ENCODE results near the gene HSPA1A. TPM values are rescaled to one million over a fixed set of nuclear protein-coding genes. Genes with fewer than 3 reads are reported as not detected.
A peak's percentile ranks its signal among the peaks of the same experiment; 100 is the strongest.

Gene HSPA1A
- total and polyA plus RNA-seq, 2 experiments from 2014 or later, result 51.2 to 167 TPM

DNA sequence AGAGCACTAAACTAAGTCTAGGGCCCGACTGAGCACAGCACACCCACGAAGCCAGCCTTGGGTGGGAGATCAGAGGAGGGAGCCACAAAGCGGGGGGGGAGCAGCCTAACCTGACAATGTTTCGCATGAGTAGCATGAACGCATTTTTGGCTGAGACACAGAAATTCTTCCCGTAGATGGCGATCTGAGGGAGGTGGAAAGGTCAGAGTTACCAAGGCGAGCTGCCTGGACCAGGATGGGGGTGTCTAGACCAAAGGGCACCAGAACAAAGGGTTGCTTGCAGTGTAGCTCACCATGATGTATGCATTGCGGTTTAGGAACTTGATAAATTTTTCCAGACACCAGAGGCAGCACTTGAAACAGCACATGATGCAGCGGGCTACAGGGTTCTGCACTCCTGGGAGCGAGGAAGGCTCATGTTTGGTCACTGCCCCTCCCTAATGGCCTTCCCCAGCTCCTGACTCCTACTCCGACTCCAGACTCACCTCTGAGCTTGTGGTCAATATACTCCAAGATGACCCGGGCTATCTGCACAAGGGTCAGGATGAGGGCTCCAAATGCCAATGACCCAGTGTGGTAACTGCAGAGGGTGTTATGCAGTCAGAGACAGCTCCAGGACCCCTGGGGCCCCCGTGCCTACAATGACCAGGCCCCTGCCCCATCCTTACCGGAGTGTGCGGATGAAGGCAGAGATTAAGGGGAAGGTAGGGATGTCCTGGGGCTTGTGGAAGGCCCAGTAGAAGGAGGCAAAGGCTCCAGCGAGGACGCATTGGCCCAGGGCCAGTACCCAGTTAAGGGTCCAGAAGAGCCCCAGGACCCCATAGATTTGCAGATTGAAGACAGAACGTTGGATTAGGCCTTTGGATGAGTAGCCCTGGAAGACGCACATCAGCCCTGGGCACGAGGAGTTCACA is 50.1 kb downstream of the HSPA1A start:
- H3K4me3 ChIP-seq, result no peak overlapping the region
- no peak for TF ChIP-seq CTCF (IDR thresholded peaks at IDR 0.05; ENCODE audit: low read depth, low read length)
- H3K4me1 ChIP-seq (ENCODE audit: low read depth), result peaks cover 5% of the 10 kb centered on the region
- peak; percentile 12 to 30 for DNase-seq (ENCODE audit: low read depth in 1 of 2, low spot score in 1 of 2)
- H3K36me3 ChIP-seq, result no peaks in the 10 kb centered on the region
- H3K27me3 ChIP-seq, result no peaks in the 10 kb centered on the region
- no peaks in the 10 kb centered on the region for H3K9me3 ChIP-seq (ENCODE audit: low read depth)
- H3K27ac ChIP-seq, result no peak overlapping the region

Other genes with a start within 250 kb of the HSPA1A start
Only the 30 nearest of the 40 such genes appear.
- 494 and 510 TPM in 2 replicates for gene BAG6, start 162.9 kb upstream of the HSPA1A start, total RNA-seq
- 115 TPM in 2 replicates for gene BAG6, start 162.9 kb upstream of the HSPA1A start, polyA plus RNA-seq
- 2.3 and 2.5 TPM in 2 replicates for gene APOM, start 159.6 kb upstream of the HSPA1A start, total RNA-seq
- 2.5 and 3.5 TPM in 2 replicates for gene APOM, start 159.6 kb upstream of the HSPA1A start, polyA plus RNA-seq
- gene C6orf47, start 154.8 kb upstream of the HSPA1A start, total RNA-seq, result 24.5 and 27.4 TPM in 2 replicates
- gene C6orf47, start 154.8 kb upstream of the HSPA1A start, polyA plus RNA-seq, result 22.0 and 29.2 TPM in 2 replicates
- gene GPANK1, start 150.5 kb upstream of the HSPA1A start, total RNA-seq, result 28.8 and 36.2 TPM in 2 replicates
- 27.5 and 37.2 TPM in 2 replicates for gene GPANK1, start 150.5 kb upstream of the HSPA1A start, polyA plus RNA-seq
- 310 and 375 TPM in 2 replicates for gene CSNK2B, start 149.5 kb upstream of the HSPA1A start, total RNA-seq
- 277 and 280 TPM in 2 replicates for gene CSNK2B, start 149.5 kb upstream of the HSPA1A start, polyA plus RNA-seq
- gene LY6G5B, start 145.6 kb upstream of the HSPA1A start, total RNA-seq, result 3.9 and 6.8 TPM in 2 replicates
- gene LY6G5B, start 145.6 kb upstream of the HSPA1A start, polyA plus RNA-seq, result 13.2 and 16.5 TPM in 2 replicates
- 0.54 and 1.2 TPM in 2 replicates for gene LY6G5C, start 134.5 kb upstream of the HSPA1A start, total RNA-seq
- 5.0 and 9.0 TPM in 2 replicates for gene LY6G5C, start 134.5 kb upstream of the HSPA1A start, polyA plus RNA-seq
- gene ABHD16A, start 112.2 kb upstream of the HSPA1A start, total RNA-seq, result 48.0 and 66.3 TPM in 2 replicates
- gene ABHD16A, start 112.2 kb upstream of the HSPA1A start, polyA plus RNA-seq, result 61.5 and 65.1 TPM in 2 replicates
- gene LY6G6F, start 108.7 kb upstream of the HSPA1A start, total RNA-seq, result not detected in 2 replicates
- not detected in 2 replicates for gene LY6G6F, start 108.7 kb upstream of the HSPA1A start, polyA plus RNA-seq
- gene LY6G6D, start 100.2 kb upstream of the HSPA1A start, total RNA-seq, result not detected in 2 replicates
- gene LY6G6D, start 100.2 kb upstream of the HSPA1A start, polyA plus RNA-seq, result not detected in 2 replicates
- gene LY6G6C, start 93.8 kb upstream of the HSPA1A start, total RNA-seq, result not detected in 2 replicates
- 0.24 TPM in 1 of 2 replicates, not detected in the other for gene LY6G6C, start 93.8 kb upstream of the HSPA1A start, polyA plus RNA-seq
- not detected in 2 replicates for gene MPIG6B, start 92.2 kb upstream of the HSPA1A start, total RNA-seq
- gene MPIG6B, start 92.2 kb upstream of the HSPA1A start, polyA plus RNA-seq, result not detected in 2 replicates
- 134 and 138 TPM in 2 replicates for gene DDAH2, start 86.2 kb upstream of the HSPA1A start, total RNA-seq
- 154 and 170 TPM in 2 replicates for gene DDAH2, start 86.2 kb upstream of the HSPA1A start, polyA plus RNA-seq
- gene CLIC1, start 79.0 kb upstream of the HSPA1A start, total RNA-seq, result 226 and 274 TPM in 2 replicates
- gene CLIC1, start 79.0 kb upstream of the HSPA1A start, polyA plus RNA-seq, result 318 and 326 TPM in 2 replicates
- gene MSH5, start 75.5 kb upstream of the HSPA1A start, total RNA-seq, result 6.6 and 39.4 TPM in 2 replicates
- 7.4 and 16.4 TPM in 2 replicates for gene MSH5, start 75.5 kb upstream of the HSPA1A start, polyA plus RNA-seq
- 3.9 and 11.6 TPM in 2 replicates for gene SAPCD1, start 52.9 kb upstream of the HSPA1A start, total RNA-seq
- gene SAPCD1, start 52.9 kb upstream of the HSPA1A start, polyA plus RNA-seq, result 2.1 and 4.2 TPM in 2 replicates
- gene VWA7, start 38.2 kb upstream of the HSPA1A start, total RNA-seq, result 16.1 and 24.7 TPM in 2 replicates
- 9.9 and 12.3 TPM in 2 replicates for gene VWA7, start 38.2 kb upstream of the HSPA1A start, polyA plus RNA-seq
- gene VARS1, start 19.8 kb upstream of the HSPA1A start, total RNA-seq, result 46.3 and 49.7 TPM in 2 replicates
- 51.5 and 63.9 TPM in 2 replicates for gene VARS1, start 19.8 kb upstream of the HSPA1A start, polyA plus RNA-seq
- 58.9 and 64.2 TPM in 2 replicates for gene LSM2, start 8.6 kb upstream of the HSPA1A start, total RNA-seq
- 76.8 and 88.6 TPM in 2 replicates for gene LSM2, start 8.6 kb upstream of the HSPA1A start, polyA plus RNA-seq
- 1.6 and 3.1 TPM in 2 replicates for gene HSPA1L, start 260 bp upstream of the HSPA1A start, total RNA-seq
- 4.5 and 5.2 TPM in 2 replicates for gene HSPA1L, start 260 bp upstream of the HSPA1A start, polyA plus RNA-seq
- 184 and 226 TPM in 2 replicates for gene HSPA1B, start 12.2 kb downstream of the HSPA1A start, total RNA-seq
- gene HSPA1B, start 12.2 kb downstream of the HSPA1A start, polyA plus RNA-seq, result 88.0 and 88.8 TPM in 2 replicates
- 26.6 and 34.9 TPM in 2 replicates for gene NEU1, start 47.3 kb downstream of the HSPA1A start, total RNA-seq
- 27.3 and 27.6 TPM in 2 replicates for gene NEU1, start 47.3 kb downstream of the HSPA1A start, polyA plus RNA-seq
- gene SLC44A4, start 63.5 kb downstream of the HSPA1A start, total RNA-seq, result not detected in 2 replicates
- 0.60 TPM in 1 of 2 replicates, not detected in the other for gene SLC44A4, start 63.5 kb downstream of the HSPA1A start, polyA plus RNA-seq
- 98.3 and 120 TPM in 2 replicates for gene EHMT2, start 82.2 kb downstream of the HSPA1A start, total RNA-seq
- 89.6 and 115 TPM in 2 replicates for gene EHMT2, start 82.2 kb downstream of the HSPA1A start, polyA plus RNA-seq
- 20.1 and 32.0 TPM in 2 replicates for gene ZBTB12, start 86.5 kb downstream of the HSPA1A start, total RNA-seq
- 0.62 TPM in 1 of 2 replicates, not detected in the other for gene ZBTB12, start 86.5 kb downstream of the HSPA1A start, polyA plus RNA-seq
- 1.9 TPM in 2 replicates for gene C2, start 112.2 kb downstream of the HSPA1A start, total RNA-seq
- 0.48 and 1.5 TPM in 2 replicates for gene C2, start 112.2 kb downstream of the HSPA1A start, polyA plus RNA-seq
- 0.42 and 0.66 TPM in 2 replicates for gene CFB, start 130.6 kb downstream of the HSPA1A start, total RNA-seq
- 1.3 TPM in 1 of 2 replicates, not detected in the other for gene CFB, start 130.6 kb downstream of the HSPA1A start, polyA plus RNA-seq
- gene NELFE, start 143.4 kb downstream of the HSPA1A start, total RNA-seq, result 165 and 186 TPM in 2 replicates
- 146 and 201 TPM in 2 replicates for gene NELFE, start 143.4 kb downstream of the HSPA1A start, polyA plus RNA-seq
- 36.4 and 62.6 TPM in 2 replicates for gene SKIC2, start 143.6 kb downstream of the HSPA1A start, total RNA-seq
- 53.1 and 68.5 TPM in 2 replicates for gene SKIC2, start 143.6 kb downstream of the HSPA1A start, polyA plus RNA-seq
- gene DXO, start 156.6 kb downstream of the HSPA1A start, total RNA-seq, result 36.7 and 44.9 TPM in 2 replicates
- 37.6 and 49.9 TPM in 2 replicates for gene DXO, start 156.6 kb downstream of the HSPA1A start, polyA plus RNA-seq

All from cardiac muscle cell (in vitro differentiated cells and primary cell).